ENCODE results near the gene SLBP.

- TF ChIP-seq, protein P1, sequence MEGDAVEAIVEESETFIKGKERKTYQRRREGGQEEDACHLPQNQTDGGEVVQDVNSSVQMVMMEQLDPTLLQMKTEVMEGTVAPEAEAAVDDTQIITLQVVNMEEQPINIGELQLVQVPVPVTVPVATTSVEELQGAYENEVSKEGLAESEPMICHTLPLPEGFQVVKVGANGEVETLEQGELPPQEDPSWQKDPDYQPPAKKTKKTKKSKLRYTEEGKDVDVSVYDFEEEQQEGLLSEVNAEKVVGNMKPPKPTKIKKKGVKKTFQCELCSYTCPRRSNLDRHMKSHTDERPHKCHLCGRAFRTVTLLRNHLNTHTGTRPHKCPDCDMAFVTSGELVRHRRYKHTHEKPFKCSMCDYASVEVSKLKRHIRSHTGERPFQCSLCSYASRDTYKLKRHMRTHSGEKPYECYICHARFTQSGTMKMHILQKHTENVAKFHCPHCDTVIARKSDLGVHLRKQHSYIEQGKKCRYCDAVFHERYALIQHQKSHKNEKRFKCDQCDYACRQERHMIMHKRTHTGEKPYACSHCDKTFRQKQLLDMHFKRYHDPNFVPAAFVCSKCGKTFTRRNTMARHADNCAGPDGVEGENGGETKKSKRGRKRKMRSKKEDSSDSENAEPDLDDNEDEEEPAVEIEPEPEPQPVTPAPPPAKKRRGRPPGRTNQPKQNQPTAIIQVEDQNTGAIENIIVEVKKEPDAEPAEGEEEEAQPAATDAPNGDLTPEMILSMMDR (IDR thresholded peaks at IDR 0.05 in 4 of 5, conservative IDR thresholded peaks at IDR 0.05 in 1 of 5): no peak
- TF ChIP-seq POLR2A (IDR thresholded peaks at IDR 0.05): no peak
Measured at GRCh38 chr4:1727117-1728031, 15.3 kb upstream of the SLBP start.
